GM12875 (cell line): ENCODE results near the gene ITGB3BP.

Source experiments
- H3K4me3 ChIP-seq: one replicate; pipeline ENCODE4 v1.5.1; 2011; ENCODE audit warnings: low read depth, low read length, control low read depth
- CTCF ChIP-seq: IDR thresholded peaks from 2 replicates; pipeline ENCODE4 v1.5.1; 2011; ENCODE audit warnings: low read depth, mild to moderate bottlenecking, control low read depth, inconsistent platforms, low read length, moderate library complexity, borderline replicate concordance; ENCODE audit not compliant: insufficient read depth

Gene ITGB3BP

DNA sequence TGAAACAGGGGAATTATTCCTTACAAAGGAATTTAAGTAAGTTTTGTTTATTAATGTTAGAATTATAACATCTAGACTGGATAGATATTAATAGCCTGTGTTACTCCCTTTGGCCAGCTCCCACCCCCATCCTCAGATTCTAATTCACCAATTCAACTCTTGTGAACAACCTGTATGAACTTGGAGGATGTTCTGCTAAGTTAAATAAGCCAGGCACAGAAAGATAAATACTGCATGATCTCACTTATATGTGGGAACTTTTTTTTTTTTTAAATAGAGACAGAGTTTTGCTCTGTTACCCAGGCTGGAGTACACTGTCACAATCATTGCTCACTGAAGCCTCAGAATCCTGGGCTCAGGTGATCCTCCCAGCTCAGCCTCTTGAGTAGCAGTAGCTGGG is 32.5 kb upstream of the ITGB3BP start:
- no peak overlapping the region for H3K4me3 ChIP-seq
- TF ChIP-seq CTCF = no peak

- no peak for TF ChIP-seq CTCF
- no peak overlapping the region for H3K4me3 ChIP-seq
Measured at GRCh38 chr1:63548877-63549276, 25.9 kb upstream of the ITGB3BP start.

- TF ChIP-seq CTCF = no peak
- no peak overlapping the region for H3K4me3 ChIP-seq
Measured at GRCh38 chr1:63548303-63548702, 25.3 kb upstream of the ITGB3BP start.

DNA sequence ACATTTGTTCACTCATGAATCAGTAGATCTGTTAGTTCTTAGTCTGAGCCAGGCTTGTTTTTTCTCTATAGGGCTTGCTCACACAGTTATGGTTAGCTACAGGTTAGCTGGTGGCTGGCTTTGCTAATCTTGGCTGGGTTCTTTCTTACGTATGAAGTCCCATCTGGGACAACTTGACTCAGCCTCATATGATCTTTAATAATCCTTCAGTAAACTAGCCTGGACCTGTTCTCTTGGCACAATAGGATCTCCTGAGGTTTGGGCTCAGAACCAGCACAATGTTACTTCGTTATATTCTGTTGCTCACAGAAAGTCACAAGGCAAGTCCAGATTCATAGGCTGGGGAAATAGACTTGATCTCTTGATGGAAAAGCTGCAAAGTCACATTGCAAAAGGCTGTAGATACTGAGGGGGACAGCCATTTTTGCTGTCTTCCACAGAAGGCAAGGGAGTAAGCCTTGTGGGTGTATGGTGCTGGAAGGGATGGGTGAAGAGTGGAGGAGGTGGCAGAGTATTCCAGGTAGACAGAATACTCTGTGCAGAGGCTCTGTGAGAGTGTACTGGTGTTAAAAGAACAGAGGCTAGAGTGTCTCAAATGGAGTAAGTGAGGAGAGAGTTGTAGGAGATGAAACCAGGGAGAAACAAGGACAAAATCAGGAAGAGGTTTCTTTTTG is 24.7 kb upstream of the ITGB3BP start:
- TF ChIP-seq CTCF = no peak
- no peak overlapping the region for H3K4me3 ChIP-seq

- H3K4me3 ChIP-seq = no peak overlapping the region
Measured at GRCh38 chr1:63545780-63546179, 22.8 kb upstream of the ITGB3BP start.

DNA sequence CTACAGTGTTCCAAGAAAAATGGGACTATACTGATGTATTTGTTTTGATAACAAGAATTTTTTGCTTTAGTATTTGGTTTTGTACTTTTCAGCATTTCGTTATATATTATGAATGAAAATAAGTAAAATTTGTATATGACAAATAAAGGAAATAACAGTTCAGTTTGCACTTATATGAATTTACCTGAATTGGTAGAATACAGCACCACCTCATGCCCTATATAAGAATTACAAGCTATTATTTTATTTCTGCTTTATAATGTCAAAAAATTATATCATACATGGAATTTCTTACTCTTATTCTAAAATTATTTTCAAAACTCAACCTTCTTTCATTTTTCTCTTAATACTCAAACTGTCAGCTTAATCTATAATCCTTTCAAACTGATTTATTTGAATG is 14.9 kb upstream of the ITGB3BP start:
- no peak for TF ChIP-seq CTCF
- H3K4me3 ChIP-seq = no peak overlapping the region

More at GRCh38 chr1:63545780-63546179, 22.8 kb upstream of the ITGB3BP start:
- TF ChIP-seq CTCF = no peak

DNA sequence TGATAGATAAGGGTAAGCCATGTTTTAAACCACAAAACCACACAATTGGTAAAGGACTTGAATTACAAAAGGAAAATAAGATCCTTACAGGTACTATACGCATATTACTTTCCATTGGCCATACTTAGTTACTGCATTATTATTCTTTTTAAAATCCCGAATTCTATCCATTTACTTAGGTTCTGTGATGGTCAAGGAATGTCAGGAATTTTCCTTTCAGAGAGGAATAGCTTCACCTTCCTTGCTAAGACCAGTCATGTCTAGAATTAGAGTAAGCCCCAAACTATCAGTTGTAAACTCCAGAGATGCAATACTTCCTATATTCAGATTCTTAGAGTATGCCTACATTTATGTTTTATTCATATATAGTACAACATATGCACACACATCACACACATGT is 14.0 kb upstream of the ITGB3BP start:
- TF ChIP-seq CTCF = no peak
- no peak overlapping the region for H3K4me3 ChIP-seq
